ENCODE data around the gene IFI44. TPM values are rescaled to one million over a fixed set of nuclear protein-coding genes. Genes with fewer than 3 reads are reported as not detected.

IFI44 gene
- total and polyA plus RNA-seq, 2 donors (not counting 1 experiment from before 2014, with no cell fraction given), result 13.7 to 28.9 TPM

DNA sequence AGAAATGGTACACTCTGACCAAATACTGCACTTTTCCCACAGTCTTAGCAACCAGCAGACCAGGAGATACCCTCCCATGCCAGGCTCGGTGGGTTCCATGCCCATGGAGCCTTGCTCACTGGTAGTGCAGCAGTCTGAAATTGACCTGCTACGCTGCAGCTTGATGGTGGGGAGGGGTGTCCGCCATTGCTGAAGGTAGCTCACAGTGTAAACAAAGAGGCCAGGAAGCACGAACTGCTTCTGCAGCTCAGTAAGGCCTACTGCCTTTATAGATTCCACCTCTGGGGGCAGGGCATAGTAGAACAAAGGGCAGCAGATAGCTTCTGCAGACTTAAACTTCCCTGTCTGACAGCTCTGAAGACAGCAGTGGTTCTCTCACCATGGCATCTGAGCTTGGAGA is 41.7 kb upstream of the IFI44 start:
- Histone ChIP-seq H3K4me2 (ENCODE audit: extremely low read depth, insufficient read depth, low read length) (no peak overlapping the region), H3K9me3 (ENCODE audit: control insufficient read depth, insufficient read depth, low read depth, low read length) (no peaks in the 10 kb centered on the region), H3K27me3 (ENCODE audit: control insufficient read depth, insufficient read depth, low read length) (no peaks in the 10 kb centered on the region), H3K27ac (ENCODE audit: insufficient read depth, low read length) (no peak overlapping the region), H3K36me3 (ENCODE audit: control insufficient read depth, insufficient read depth, low read length) (no peaks in the 10 kb centered on the region), H2AFZ (ENCODE audit: low read length) (no peak overlapping the region), H3K4me1 (ENCODE audit: control insufficient read depth, extremely low read depth, insufficient read depth, low read length) (no peaks in the 10 kb centered on the region), H4K20me1 (ENCODE audit: control insufficient read depth, extremely low read depth, insufficient read depth, low read length) (no peaks in the 10 kb centered on the region), H3K4me3 (replicated peaks in 1 of 4; ENCODE audit: control extremely low read depth in 1 of 4, insufficient read depth in 1 of 4, low read depth in 3 of 4, low read length in 4 of 4) (no peak overlapping the region), H3K79me2 (ENCODE audit: control insufficient read depth, insufficient read depth, low read length) (no peaks in the 10 kb centered on the region), H3K9ac (ENCODE audit: insufficient read depth, low read length) (no peak overlapping the region)
- TF ChIP-seq, protein P1, sequence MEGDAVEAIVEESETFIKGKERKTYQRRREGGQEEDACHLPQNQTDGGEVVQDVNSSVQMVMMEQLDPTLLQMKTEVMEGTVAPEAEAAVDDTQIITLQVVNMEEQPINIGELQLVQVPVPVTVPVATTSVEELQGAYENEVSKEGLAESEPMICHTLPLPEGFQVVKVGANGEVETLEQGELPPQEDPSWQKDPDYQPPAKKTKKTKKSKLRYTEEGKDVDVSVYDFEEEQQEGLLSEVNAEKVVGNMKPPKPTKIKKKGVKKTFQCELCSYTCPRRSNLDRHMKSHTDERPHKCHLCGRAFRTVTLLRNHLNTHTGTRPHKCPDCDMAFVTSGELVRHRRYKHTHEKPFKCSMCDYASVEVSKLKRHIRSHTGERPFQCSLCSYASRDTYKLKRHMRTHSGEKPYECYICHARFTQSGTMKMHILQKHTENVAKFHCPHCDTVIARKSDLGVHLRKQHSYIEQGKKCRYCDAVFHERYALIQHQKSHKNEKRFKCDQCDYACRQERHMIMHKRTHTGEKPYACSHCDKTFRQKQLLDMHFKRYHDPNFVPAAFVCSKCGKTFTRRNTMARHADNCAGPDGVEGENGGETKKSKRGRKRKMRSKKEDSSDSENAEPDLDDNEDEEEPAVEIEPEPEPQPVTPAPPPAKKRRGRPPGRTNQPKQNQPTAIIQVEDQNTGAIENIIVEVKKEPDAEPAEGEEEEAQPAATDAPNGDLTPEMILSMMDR (conservative IDR thresholded peaks at IDR 0.05 in 1 of 2, IDR thresholded peaks at IDR 0.05 in 1 of 2; ENCODE audit: low read depth in 1 of 2, low read length in 2 of 2), result no peak
- no peak for TF ChIP-seq EZH2 (IDR thresholded peaks at IDR 0.05; ENCODE audit: low read length, missing control alignments)
- DNase-seq (ENCODE audit: low read depth in 2 of 2), result no peak

DNA sequence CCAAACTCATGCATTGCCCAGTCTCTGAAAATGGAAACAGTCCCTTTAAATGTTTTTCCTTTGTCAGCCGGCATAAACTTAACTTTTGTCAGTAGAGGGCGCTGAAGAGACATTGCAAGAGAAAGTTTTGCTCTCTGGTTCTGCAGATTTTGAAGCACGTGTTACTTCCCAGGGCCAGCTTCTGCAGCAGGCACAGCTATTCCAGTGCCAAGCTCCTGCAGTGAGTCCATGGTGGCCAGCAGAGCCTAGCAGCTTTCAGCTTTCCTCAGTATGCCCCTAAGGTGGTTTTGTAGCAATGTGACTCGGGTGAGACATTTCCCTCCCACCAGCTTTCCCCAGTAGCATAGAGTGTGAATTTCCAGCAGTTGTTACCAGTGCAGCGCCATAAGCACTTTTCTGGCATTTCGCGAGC is 32.0 kb upstream of the IFI44 start:
- peak; percentile 76 to 91 for DNase-seq (ENCODE audit: low read depth in 2 of 2)
- Histone ChIP-seq H3K4me1 (ENCODE audit: control insufficient read depth, extremely low read depth, insufficient read depth, low read length) (no peaks in the 10 kb centered on the region), H3K9me3 (ENCODE audit: control insufficient read depth, insufficient read depth, low read depth, low read length) (no peaks in the 10 kb centered on the region), H3K27ac (ENCODE audit: insufficient read depth, low read length) (no peak overlapping the region), H3K4me2 (ENCODE audit: extremely low read depth, insufficient read depth, low read length) (peak overlapping the region; percentile 44), H3K4me3 (replicated peaks in 1 of 4; ENCODE audit: control extremely low read depth in 1 of 4, insufficient read depth in 1 of 4, low read depth in 3 of 4, low read length in 4 of 4) (no peak overlapping the region), H2AFZ (ENCODE audit: low read length) (peak overlapping the region; percentile 9), H3K27me3 (ENCODE audit: control insufficient read depth, insufficient read depth, low read length) (no peaks in the 10 kb centered on the region), H3K36me3 (ENCODE audit: control insufficient read depth, insufficient read depth, low read length) (no peaks in the 10 kb centered on the region), H4K20me1 (ENCODE audit: control insufficient read depth, extremely low read depth, insufficient read depth, low read length) (no peaks in the 10 kb centered on the region), H3K9ac (ENCODE audit: insufficient read depth, low read length) (no peak overlapping the region), H3K79me2 (ENCODE audit: control insufficient read depth, insufficient read depth, low read length) (no peaks in the 10 kb centered on the region)
- TF ChIP-seq, protein P1 (conservative IDR thresholded peaks at IDR 0.05 in 1 of 2, IDR thresholded peaks at IDR 0.05 in 1 of 2; ENCODE audit: low read depth in 1 of 2, low read length in 2 of 2), result peak; percentile 85 to 86
- no peak for TF ChIP-seq EZH2 (IDR thresholded peaks at IDR 0.05; ENCODE audit: low read length, missing control alignments)

DNA sequence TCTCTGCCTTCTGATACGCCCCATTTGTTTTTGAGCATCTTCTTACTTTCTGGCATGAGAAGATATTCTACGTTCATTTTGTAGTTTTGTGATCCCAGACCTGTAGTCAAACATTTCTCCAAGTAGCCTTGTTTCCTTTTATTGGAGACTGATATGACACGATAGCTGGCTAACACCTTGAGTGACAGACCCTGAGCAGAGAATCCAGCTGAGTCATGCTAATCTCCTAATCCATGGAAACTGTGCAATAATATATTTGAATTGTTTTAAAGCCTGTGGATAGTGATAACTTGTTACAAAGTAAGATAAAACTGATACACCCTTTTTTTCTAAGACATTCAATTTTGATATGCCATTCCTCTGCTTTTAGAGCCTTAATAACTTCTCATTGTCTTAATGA is 30.6 kb upstream of the IFI44 start:
- Histone ChIP-seq H4K20me1 (ENCODE audit: control insufficient read depth, extremely low read depth, insufficient read depth, low read length) (no peaks in the 10 kb centered on the region), H2AFZ (ENCODE audit: low read length) (peak overlapping the region; percentile 70), H3K4me2 (ENCODE audit: extremely low read depth, insufficient read depth, low read length) (no peak overlapping the region), H3K36me3 (ENCODE audit: control insufficient read depth, insufficient read depth, low read length) (no peaks in the 10 kb centered on the region), H3K27me3 (ENCODE audit: control insufficient read depth, insufficient read depth, low read length) (no peaks in the 10 kb centered on the region), H3K9me3 (ENCODE audit: control insufficient read depth, insufficient read depth, low read depth, low read length) (no peaks in the 10 kb centered on the region), H3K79me2 (ENCODE audit: control insufficient read depth, insufficient read depth, low read length) (no peaks in the 10 kb centered on the region), H3K4me1 (ENCODE audit: control insufficient read depth, extremely low read depth, insufficient read depth, low read length) (no peaks in the 10 kb centered on the region), H3K27ac (ENCODE audit: insufficient read depth, low read length) (peak overlapping the region; percentile 33), H3K9ac (ENCODE audit: insufficient read depth, low read length) (no peak overlapping the region), H3K4me3 (replicated peaks in 1 of 4; ENCODE audit: control extremely low read depth in 1 of 4, insufficient read depth in 1 of 4, low read depth in 3 of 4, low read length in 4 of 4) (no peak overlapping the region)
- no peak for DNase-seq (ENCODE audit: low read depth in 2 of 2)
- no peak for TF ChIP-seq EZH2 (IDR thresholded peaks at IDR 0.05; ENCODE audit: low read length, missing control alignments)
- TF ChIP-seq, protein P1 (conservative IDR thresholded peaks at IDR 0.05 in 1 of 2, IDR thresholded peaks at IDR 0.05 in 1 of 2; ENCODE audit: low read depth in 1 of 2, low read length in 2 of 2), result no peak
